GM12891 (cell line): Measurements from ENCODE around the gene FGF19.

Experiments
- PAX5 ChIP-seq: IDR thresholded peaks from 2 replicates; pipeline ENCODE4 v1.6.1; 2011; ENCODE audit warnings: low read length, moderate library complexity, mild to moderate bottlenecking; ENCODE audit not compliant: insufficient read depth, severe bottlenecking
- POLR2A ChIP-seq: IDR thresholded peaks from 2 replicates; pipeline ENCODE4 v1.6.1; 2011; ENCODE audit warnings: low read depth, low read length, control low read depth
- POLR2AphosphoS5 ChIP-seq: IDR thresholded peaks from 2 replicates; pipeline ENCODE4 v1.6.1; 2011; ENCODE audit warnings: low read depth, low read length, control low read depth
- POU2F2 ChIP-seq: IDR thresholded peaks from 2 replicates; pipeline ENCODE4 v1.6.1; 2011; ENCODE audit warnings: low read depth, mild to moderate bottlenecking, control low read depth, low read length, moderate library complexity
- SPI1 ChIP-seq: IDR thresholded peaks from 2 replicates; pipeline ENCODE4 v1.6.1; 2011; ENCODE audit warnings: low read depth, low read length, control low read depth
- TAF1 ChIP-seq: IDR thresholded peaks from 2 replicates; pipeline ENCODE4 v1.6.1; 2011; ENCODE audit warnings: low read depth, low read length, control low read depth

GRCh38 chr11:69697469-69697843 is 6.4 kb downstream of the FGF19 start:
- TF ChIP-seq POLR2A (no peak), POLR2AphosphoS5 (no peak), SPI1 (no peak), TAF1 (no peak), PAX5 (no peak), POU2F2 (no peak)
